ENCODE results near the gene TRUB2. TPM values are rescaled to one million over a fixed set of nuclear protein-coding genes. Genes with fewer than 3 reads are reported as not detected.

The TRUB2 gene
- total and polyA plus RNA-seq, 2 of the 13 experiments (the other 11 are each of a cell fraction or from before 2014, with no cell fraction given) = 22.3 to 41.2 TPM

DNA sequence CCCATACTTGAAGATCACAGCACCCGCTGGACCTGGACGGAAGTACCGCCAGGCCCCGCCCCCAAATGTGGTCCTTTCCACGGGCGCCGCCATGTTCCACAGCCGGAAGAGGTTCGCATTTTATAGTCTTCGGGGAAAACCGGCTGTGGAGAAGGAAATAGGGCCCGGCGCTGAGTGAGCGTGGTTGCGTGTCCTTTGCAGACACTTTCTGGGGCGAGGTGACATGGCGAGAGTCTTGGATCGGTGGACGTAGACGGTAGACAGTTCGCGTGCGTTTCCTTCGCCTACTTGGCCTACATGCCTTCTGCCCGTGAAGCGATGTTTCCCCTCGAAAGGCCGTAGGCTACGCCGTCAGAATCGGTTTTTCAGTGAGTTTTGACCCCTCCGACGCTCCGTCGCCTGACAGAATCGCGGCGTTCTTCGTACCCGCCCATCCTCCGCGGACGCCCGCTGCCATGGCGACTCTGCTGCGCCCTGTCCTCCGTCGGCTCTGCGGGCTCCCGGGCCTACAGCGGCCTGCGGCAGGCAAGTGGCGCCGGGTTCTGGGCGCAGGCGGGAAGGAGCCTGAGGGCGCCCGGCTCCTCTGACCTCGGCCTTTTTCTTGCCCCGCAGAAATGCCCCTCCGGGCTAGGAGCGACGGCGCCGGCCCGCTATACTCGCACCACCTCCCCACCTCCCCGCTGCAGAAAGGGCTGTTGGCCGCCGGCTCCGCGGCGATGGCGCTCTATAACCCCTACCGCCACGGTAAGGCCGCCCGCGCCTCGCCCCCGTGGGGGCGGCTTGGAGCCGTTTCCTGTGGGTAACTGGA lies at the start of gene TRUB2, which contains the start of gene COQ4 (continued):
- TF ChIP-seq, protein P1, sequence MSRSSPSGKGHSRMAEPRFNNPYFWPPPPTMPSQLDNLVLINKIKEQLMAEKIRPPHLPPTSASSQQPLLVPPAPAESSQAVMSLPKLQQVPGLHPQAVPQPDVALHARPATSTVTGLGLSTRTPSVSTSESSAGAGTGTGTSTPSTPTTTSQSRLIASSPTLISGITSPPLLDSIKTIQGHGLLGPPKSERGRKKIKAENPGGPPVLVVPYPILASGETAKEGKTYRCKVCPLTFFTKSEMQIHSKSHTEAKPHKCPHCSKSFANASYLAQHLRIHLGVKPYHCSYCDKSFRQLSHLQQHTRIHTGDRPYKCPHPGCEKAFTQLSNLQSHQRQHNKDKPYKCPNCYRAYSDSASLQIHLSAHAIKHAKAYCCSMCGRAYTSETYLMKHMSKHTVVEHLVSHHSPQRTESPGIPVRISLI (CRISPR knock-in tag; IDR thresholded peaks at IDR 0.05; ENCODE audit: borderline replicate concordance) = no peak
- no peak for TF ChIP-seq DPF2 (CRISPR knock-in tag; IDR thresholded peaks at IDR 0.05; ENCODE audit: borderline replicate concordance, low read depth)
- peak; percentile 81; the same call in 1 of the 2 replicates for TF ChIP-seq ZZZ3 (CRISPR knock-in tag; IDR thresholded peaks at IDR 0.05; ENCODE audit: borderline replicate concordance)
- TF ChIP-seq, protein P2, sequence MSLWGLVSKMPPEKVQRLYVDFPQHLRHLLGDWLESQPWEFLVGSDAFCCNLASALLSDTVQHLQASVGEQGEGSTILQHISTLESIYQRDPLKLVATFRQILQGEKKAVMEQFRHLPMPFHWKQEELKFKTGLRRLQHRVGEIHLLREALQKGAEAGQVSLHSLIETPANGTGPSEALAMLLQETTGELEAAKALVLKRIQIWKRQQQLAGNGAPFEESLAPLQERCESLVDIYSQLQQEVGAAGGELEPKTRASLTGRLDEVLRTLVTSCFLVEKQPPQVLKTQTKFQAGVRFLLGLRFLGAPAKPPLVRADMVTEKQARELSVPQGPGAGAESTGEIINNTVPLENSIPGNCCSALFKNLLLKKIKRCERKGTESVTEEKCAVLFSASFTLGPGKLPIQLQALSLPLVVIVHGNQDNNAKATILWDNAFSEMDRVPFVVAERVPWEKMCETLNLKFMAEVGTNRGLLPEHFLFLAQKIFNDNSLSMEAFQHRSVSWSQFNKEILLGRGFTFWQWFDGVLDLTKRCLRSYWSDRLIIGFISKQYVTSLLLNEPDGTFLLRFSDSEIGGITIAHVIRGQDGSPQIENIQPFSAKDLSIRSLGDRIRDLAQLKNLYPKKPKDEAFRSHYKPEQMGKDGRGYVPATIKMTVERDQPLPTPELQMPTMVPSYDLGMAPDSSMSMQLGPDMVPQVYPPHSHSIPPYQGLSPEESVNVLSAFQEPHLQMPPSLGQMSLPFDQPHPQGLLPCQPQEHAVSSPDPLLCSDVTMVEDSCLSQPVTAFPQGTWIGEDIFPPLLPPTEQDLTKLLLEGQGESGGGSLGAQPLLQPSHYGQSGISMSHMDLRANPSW (CRISPR knock-in tag; IDR thresholded peaks at IDR 0.05; ENCODE audit: borderline replicate concordance) = peak; percentile 48; the same call in 1 of the 2 replicates
- 0 out of 2 replicates have a peak, but pooled peaks have one; percentile 1 for TF ChIP-seq BCL6 (CRISPR knock-in tag; IDR thresholded peaks at IDR 0.05)
- TF ChIP-seq ZNF335 (CRISPR knock-in tag; IDR thresholded peaks at IDR 0.05) = peak; percentile 90; the same call in 1 of the 2 replicates
- TF ChIP-seq, protein P3, sequence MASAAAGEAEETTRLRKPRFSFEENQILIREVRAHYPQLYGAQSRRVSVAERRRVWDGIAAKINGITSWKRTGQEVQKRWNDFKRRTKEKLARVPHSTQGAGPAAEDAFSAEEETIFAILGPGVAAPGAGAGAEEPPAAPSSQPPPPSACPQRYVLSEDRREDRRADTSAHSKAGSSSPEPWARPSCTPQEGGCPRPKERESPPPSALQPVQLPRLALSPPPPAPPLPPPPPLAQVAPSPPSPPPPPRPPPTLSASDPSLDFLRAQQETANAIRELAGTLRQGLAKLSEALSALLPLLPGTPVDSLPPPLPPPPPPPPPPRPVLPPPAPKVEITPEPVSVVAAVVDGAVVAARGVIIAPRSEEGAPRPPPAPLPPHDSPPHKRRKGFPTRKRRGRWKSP (CRISPR knock-in tag; IDR thresholded peaks at IDR 0.05) = peak; percentile 82; the same call in 1 of the 2 replicates
- TF ChIP-seq ZBTB42 (CRISPR knock-in tag; IDR thresholded peaks at IDR 0.05) = no peak; the same call in 1 of the 2 replicates
- no peak for TF ChIP-seq CBX2 (IDR thresholded peaks at IDR 0.05; ENCODE audit: low read depth, low read length)
- no peak for TF ChIP-seq CBX2 (CRISPR knock-in tag; IDR thresholded peaks at IDR 0.05; ENCODE audit: low read depth)
- no peak; the same call in 1 of the 2 replicates for TF ChIP-seq ZIK1 (CRISPR knock-in tag; IDR thresholded peaks at IDR 0.05; ENCODE audit: borderline replicate concordance, low read depth)
- TF ChIP-seq, protein P4, sequence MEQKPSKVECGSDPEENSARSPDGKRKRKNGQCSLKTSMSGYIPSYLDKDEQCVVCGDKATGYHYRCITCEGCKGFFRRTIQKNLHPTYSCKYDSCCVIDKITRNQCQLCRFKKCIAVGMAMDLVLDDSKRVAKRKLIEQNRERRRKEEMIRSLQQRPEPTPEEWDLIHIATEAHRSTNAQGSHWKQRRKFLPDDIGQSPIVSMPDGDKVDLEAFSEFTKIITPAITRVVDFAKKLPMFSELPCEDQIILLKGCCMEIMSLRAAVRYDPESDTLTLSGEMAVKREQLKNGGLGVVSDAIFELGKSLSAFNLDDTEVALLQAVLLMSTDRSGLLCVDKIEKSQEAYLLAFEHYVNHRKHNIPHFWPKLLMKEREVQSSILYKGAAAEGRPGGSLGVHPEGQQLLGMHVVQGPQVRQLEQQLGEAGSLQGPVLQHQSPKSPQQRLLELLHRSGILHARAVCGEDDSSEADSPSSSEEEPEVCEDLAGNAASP (CRISPR knock-in tag; IDR thresholded peaks at IDR 0.05; ENCODE audit: borderline replicate concordance) = no peak
- TF ChIP-seq ZNF724P (CRISPR knock-in tag; IDR thresholded peaks at IDR 0.05; ENCODE audit: borderline replicate concordance) = no peak
- TF ChIP-seq MEIS1 (CRISPR knock-in tag; IDR thresholded peaks at IDR 0.05; ENCODE audit: borderline replicate concordance) = peak; percentile 48; the same call in 1 of the 2 replicates
- TF ChIP-seq, protein P5, sequence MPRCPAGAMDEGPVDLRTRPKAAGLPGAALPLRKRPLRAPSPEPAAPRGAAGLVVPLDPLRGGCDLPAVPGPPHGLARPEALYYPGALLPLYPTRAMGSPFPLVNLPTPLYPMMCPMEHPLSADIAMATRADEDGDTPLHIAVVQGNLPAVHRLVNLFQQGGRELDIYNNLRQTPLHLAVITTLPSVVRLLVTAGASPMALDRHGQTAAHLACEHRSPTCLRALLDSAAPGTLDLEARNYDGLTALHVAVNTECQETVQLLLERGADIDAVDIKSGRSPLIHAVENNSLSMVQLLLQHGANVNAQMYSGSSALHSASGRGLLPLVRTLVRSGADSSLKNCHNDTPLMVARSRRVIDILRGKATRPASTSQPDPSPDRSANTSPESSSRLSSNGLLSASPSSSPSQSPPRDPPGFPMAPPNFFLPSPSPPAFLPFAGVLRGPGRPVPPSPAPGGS (CRISPR knock-in tag; IDR thresholded peaks at IDR 0.05) = peak; percentile 55; the same call in 1 of the 2 replicates
- no peak for TF ChIP-seq IRX3 (CRISPR knock-in tag; IDR thresholded peaks at IDR 0.05; ENCODE audit: borderline replicate concordance, low read depth)
- TF ChIP-seq, protein P6, sequence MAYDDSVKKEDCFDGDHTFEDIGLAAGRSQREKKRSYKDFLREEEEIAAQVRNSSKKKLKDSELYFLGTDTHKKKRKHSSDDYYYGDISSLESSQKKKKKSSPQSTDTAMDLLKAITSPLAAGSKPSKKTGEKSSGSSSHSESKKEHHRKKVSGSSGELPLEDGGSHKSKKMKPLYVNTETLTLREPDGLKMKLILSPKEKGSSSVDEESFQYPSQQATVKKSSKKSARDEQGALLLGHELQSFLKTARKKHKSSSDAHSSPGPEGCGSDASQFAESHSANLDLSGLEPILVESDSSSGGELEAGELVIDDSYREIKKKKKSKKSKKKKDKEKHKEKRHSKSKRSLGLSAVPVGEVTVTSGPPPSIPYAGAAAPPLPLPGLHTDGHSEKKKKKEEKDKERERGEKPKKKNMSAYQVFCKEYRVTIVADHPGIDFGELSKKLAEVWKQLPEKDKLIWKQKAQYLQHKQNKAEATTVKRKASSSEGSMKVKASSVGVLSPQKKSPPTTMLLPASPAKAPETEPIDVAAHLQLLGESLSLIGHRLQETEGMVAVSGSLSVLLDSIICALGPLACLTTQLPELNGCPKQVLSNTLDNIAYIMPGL (CRISPR knock-in tag; IDR thresholded peaks at IDR 0.05; ENCODE audit: borderline replicate concordance in 1 of 2, low read depth in 1 of 2) = peak; percentile 87 to 91
